ENCODE results near the gene ZBTB16.

DNA sequence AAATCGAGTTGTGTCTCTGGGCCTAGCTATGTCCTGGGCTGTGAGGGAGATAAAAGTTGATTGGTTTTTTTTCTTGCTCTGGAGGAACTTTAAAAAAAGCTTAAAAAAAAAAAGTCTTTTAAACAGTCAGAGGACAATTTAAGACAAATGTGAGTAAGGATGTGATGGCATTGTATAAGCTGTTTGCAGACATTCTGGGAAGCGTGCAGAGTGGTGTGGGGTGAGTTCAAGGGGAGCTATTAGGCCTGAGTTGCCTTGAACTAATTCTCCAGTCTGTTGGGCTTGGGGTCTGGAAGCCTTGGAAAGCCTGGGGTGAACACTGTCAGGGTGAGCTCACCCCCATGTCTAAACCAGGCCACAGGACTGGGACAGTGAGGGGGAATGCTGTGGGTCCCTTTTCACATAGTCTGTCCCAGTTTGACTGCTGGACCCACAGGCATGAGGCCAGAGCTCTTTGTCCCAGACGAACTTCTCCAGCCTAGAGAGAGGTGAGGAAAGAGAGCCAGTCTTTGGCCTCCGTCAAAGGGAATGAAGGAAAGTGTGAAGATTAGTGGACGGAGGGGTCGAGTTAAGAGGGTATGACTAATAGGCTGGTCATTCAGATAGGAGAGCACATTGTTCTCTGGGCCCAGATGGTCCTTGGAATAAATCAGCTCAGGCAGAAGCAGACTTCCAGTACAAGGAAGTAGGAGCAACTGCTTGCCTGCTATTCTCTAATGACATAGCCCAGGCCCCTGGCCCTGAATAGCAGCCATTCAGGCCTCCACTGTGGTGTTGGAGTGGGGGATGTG, 160.2 kb downstream of the ZBTB16 start:
- TF ChIP-seq POLR2AphosphoS5 (IDR thresholded peaks at IDR 0.05; ENCODE audit: insufficient read depth, low read depth, low read length) (peak; percentile 76), JUN (IDR thresholded peaks at IDR 0.05; ENCODE audit: borderline replicate concordance, insufficient read depth, insufficient read length, low read depth) (peak; percentile 82), POLR2A (IDR thresholded peaks at IDR 0.05; ENCODE audit: low read depth, low read length) (peak; percentile 42), MYC (IDR thresholded peaks at IDR 0.05; ENCODE audit: low read depth, low read length) (peak; percentile 18), EZH2 (IDR thresholded peaks at IDR 0.05; ENCODE audit: borderline replicate concordance, low read depth, low read length, severe bottlenecking) (no peak)
- TF ChIP-seq, protein P1, sequence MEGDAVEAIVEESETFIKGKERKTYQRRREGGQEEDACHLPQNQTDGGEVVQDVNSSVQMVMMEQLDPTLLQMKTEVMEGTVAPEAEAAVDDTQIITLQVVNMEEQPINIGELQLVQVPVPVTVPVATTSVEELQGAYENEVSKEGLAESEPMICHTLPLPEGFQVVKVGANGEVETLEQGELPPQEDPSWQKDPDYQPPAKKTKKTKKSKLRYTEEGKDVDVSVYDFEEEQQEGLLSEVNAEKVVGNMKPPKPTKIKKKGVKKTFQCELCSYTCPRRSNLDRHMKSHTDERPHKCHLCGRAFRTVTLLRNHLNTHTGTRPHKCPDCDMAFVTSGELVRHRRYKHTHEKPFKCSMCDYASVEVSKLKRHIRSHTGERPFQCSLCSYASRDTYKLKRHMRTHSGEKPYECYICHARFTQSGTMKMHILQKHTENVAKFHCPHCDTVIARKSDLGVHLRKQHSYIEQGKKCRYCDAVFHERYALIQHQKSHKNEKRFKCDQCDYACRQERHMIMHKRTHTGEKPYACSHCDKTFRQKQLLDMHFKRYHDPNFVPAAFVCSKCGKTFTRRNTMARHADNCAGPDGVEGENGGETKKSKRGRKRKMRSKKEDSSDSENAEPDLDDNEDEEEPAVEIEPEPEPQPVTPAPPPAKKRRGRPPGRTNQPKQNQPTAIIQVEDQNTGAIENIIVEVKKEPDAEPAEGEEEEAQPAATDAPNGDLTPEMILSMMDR (IDR thresholded peaks at IDR 0.05; ENCODE audit: extremely low read depth in 1 of 2, insufficient read depth in 1 of 2, low read depth in 1 of 2, low read length in 2 of 2): no peak
- TF ChIP-seq, protein P2, sequence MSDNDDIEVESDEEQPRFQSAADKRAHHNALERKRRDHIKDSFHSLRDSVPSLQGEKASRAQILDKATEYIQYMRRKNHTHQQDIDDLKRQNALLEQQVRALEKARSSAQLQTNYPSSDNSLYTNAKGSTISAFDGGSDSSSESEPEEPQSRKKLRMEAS (IDR thresholded peaks at IDR 0.05; ENCODE audit: insufficient read depth, insufficient read length): no peak

Data from endothelial cell of umbilical vein (primary cell).